Esophagus mucosa (tissue), 1 donor: ENCODE measurements around the gene DHX30. TPM values are rescaled to one million over a fixed set of nuclear protein-coding genes. Genes with fewer than 3 reads are reported as not detected.
"Not testable (repeated sequence)": the region's sequence is repeated elsewhere in the genome, so short reads cannot be mapped to it uniquely, and the experiment has no call there.

ENCODE experiments used
- ATAC-seq: fragments of 200-7000 bp; cut with Tn5 transposase; one replicate; pipeline ENCODE4 v1.9.1; 2020
- total RNA-seq: library from RNA; stranded (reverse); gene quantifications from one replicate; pipeline ENCODE4 v1.2.4, GENCODE V29; 2023
- donor health status: DM: yes; HTN: yes; CAD: no.

Gene DHX30
- total RNA-seq, 1 donor from 2014 or later: 31.4 TPM

GRCh38 chr3:47885168-47885567, 82.2 kb downstream of the DHX30 start:
- ATAC-seq: no peak

GRCh38 chr3:47887991-47888390, 85.1 kb downstream of the DHX30 start:
- not testable (repeated sequence) for ATAC-seq

- no peak for ATAC-seq
Observed at GRCh38 chr3:47888986-47889757, 86.2 kb downstream of the DHX30 start.

GRCh38 chr3:47890126-47890827, 87.3 kb downstream of the DHX30 start:
- no peak for ATAC-seq

- ATAC-seq: no peak
Observed at GRCh38 chr3:47890828-47891612, 88.1 kb downstream of the DHX30 start.

GRCh38 chr3:47891613-47892005, 88.7 kb downstream of the DHX30 start:
- ATAC-seq: no peak

GRCh38 chr3:47892286-47893040, 89.5 kb downstream of the DHX30 start:
- no peak for ATAC-seq

GRCh38 chr3:47895241-47895640, 92.3 kb downstream of the DHX30 start:
- peak; percentile 53 for ATAC-seq

GRCh38 chr3:47896736-47897135, 93.8 kb downstream of the DHX30 start:
- ATAC-seq: no peak

GRCh38 chr3:47897954-47898353, 95.0 kb downstream of the DHX30 start:
- ATAC-seq: no peak

- ATAC-seq: peak; percentile 88
Observed at GRCh38 chr3:47899495-47900108, 96.7 kb downstream of the DHX30 start.

Other genes starting within 250 kb of the DHX30 start
- gene CSPG5, start 224.3 kb upstream of the DHX30 start, total RNA-seq: 0.48 TPM
- gene SMARCC1, start 21.2 kb upstream of the DHX30 start, total RNA-seq: 51.2 TPM
- gene MAP4, start 213.3 kb downstream of the DHX30 start, total RNA-seq: 107 TPM